Gastroesophageal sphincter (tissue), 3 donors: ENCODE data around the gene LILRB4.
"Not testable (repeated sequence)": the region's sequence is repeated elsewhere in the genome, so short reads cannot be mapped to it uniquely, and the experiment has no call there.

Experiments used
- CTCF ChIP-seq, 4 experiments: fragments of 200-600 bp in 2 of 4; fragments of 450-650 bp in 2 of 4; sonication (generic) in 1 of 4; IDR thresholded peaks; one replicate each; pipeline ENCODE4 v1.5.1; 2017 to 2019; ENCODE audit warnings: antibody characterized with exemption in 4 of 4, mild to moderate bottlenecking in 2 of 4, moderate library complexity in 2 of 4
- POLR2A ChIP-seq, 2 donors: fragments of 450-650 bp; IDR thresholded peaks; one replicate each; pipeline ENCODE4 v1.6.1; 2017; ENCODE audit warnings: antibody characterized with exemption in 2 of 2, mild to moderate bottlenecking in 2 of 2, moderate library complexity in 1 of 2

GRCh38 chr19:54631489-54632337 lies 31.1 kb upstream of the LILRB4 start:
- not testable (repeated sequence) for TF ChIP-seq CTCF, POLR2A (IDR thresholded peaks at IDR 0.05)
